ENCODE measurements around the gene NPAS2.

NPAS2 gene

DNA sequence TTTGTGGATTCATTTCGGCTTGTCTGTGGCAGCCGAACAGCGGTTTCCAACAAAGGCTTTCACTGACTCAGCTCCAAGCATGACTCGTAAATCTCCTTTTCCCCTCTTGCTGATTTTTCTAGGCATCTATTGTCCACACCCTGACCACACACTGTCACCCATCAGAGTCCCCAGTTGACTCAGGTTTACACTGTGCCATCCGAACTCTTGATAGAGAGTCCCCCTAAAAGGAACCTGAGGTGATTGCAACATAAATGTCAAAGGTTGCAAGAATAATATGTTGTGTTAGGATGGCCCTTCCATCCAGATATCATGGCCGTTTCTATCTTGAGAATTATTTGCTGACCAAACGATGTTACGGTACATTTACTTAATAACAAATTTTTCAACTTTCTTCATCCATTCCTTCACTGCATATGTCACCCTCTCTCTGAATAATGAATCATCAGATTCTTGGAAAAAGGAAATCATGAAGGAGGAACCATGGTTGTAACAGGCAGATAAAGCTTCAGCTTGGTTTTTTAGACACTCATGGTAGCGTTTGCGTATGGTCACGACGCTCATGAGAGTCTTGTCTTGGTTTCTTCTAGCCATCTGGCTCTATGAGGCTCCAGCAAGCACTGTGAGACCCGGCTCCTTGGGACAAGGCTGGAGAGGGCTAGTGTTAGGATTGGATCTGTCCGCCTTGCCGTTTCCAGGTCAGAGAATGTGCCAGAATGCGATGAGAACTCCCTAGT is 72.1 kb downstream of the NPAS2 start:
- Histone ChIP-seq H3K4me1 (ENCODE audit: low read length) (no peaks in the 10 kb centered on the region), H3K79me2 (ENCODE audit: low read length) (no peaks in the 10 kb centered on the region), H3K4me2 (ENCODE audit: low read depth, low read length) (no peak overlapping the region), H3K9me3 (replicated peaks; ENCODE audit: insufficient read depth, low read length) (no peaks in the 10 kb centered on the region), H3F3A (ENCODE audit: insufficient read depth, low read length) (no peaks in the 10 kb centered on the region), H3K36me3 (replicated peaks; ENCODE audit: insufficient read depth, low read length) (no peaks in the 10 kb centered on the region), H3K4me3 (ENCODE audit: low read length) (no peak overlapping the region), H2AFZ (ENCODE audit: low read length) (no peak overlapping the region), H3K27ac (ENCODE audit: low read length) (no peak overlapping the region), H4K20me1 (ENCODE audit: insufficient read depth, low read length) (no peaks in the 10 kb centered on the region), H3K9me2 (replicated peaks; ENCODE audit: insufficient read depth, low read length) (no peaks in the 10 kb centered on the region), H3K9ac (ENCODE audit: low read length) (no peak overlapping the region), H3K27me3 (replicated peaks; ENCODE audit: insufficient read depth, low read length) (no peaks in the 10 kb centered on the region)
- TF ChIP-seq EZH2phosphoT487 (IDR thresholded peaks at IDR 0.05; ENCODE audit: low read length) (no peak), EZH2 (optimal IDR thresholded peaks at IDR 0.05; ENCODE audit: low read depth, low read length) (no peak)
- TF ChIP-seq, protein P1, sequence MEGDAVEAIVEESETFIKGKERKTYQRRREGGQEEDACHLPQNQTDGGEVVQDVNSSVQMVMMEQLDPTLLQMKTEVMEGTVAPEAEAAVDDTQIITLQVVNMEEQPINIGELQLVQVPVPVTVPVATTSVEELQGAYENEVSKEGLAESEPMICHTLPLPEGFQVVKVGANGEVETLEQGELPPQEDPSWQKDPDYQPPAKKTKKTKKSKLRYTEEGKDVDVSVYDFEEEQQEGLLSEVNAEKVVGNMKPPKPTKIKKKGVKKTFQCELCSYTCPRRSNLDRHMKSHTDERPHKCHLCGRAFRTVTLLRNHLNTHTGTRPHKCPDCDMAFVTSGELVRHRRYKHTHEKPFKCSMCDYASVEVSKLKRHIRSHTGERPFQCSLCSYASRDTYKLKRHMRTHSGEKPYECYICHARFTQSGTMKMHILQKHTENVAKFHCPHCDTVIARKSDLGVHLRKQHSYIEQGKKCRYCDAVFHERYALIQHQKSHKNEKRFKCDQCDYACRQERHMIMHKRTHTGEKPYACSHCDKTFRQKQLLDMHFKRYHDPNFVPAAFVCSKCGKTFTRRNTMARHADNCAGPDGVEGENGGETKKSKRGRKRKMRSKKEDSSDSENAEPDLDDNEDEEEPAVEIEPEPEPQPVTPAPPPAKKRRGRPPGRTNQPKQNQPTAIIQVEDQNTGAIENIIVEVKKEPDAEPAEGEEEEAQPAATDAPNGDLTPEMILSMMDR (IDR thresholded peaks at IDR 0.05; ENCODE audit: low read length) = no peak
- no peak for DNase-seq

DNA sequence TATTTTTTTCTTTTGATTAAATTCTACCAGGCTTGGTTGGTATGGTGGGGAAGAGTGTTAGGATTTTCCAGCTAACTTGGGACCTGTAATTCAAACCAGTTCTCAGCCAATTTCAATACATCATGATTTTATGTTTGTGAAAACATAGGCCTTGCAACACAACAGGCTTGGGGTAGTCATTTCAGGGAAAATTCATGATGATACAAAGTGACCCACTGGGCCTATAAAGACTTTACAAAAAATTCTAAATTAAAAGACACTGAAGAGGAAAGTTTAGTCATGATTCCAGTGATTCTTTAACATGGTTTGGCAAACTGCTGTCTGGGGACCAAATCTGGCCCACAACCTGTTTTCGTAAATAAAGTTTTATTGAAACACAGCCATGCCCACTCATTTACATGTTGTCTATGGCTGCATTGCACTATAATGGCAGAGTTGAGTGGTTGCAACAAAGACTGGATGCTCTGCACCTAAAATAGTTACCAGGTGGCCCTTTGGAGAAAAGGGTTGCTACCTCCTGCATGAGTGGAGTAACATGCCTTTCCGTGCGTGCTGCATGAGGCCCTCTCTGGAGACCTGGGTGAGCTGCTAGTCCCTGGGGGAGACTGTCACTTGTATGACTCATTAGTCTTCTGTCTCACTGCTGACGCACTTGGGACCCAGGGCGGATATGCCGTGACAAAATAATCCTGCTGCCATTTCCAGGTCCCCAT is 73.6 kb downstream of the NPAS2 start:
- TF ChIP-seq EZH2phosphoT487 (IDR thresholded peaks at IDR 0.05; ENCODE audit: low read length) = no peak
- TF ChIP-seq, protein P1 (IDR thresholded peaks at IDR 0.05; ENCODE audit: low read length) = no peak
- TF ChIP-seq EZH2 (optimal IDR thresholded peaks at IDR 0.05; ENCODE audit: low read depth, low read length) = no peak
- H3K9ac ChIP-seq (ENCODE audit: low read length) = no peak overlapping the region
- H3F3A ChIP-seq (ENCODE audit: insufficient read depth, low read length) = no peaks in the 10 kb centered on the region
- no peaks in the 10 kb centered on the region for H3K79me2 ChIP-seq (ENCODE audit: low read length)
- H3K9me3 ChIP-seq (replicated peaks; ENCODE audit: insufficient read depth, low read length) = no peaks in the 10 kb centered on the region
- H3K9me2 ChIP-seq (replicated peaks; ENCODE audit: insufficient read depth, low read length) = no peaks in the 10 kb centered on the region
- H3K36me3 ChIP-seq (replicated peaks; ENCODE audit: insufficient read depth, low read length) = no peaks in the 10 kb centered on the region
- no peak overlapping the region for H2AFZ ChIP-seq (ENCODE audit: low read length)
- no peaks in the 10 kb centered on the region for H3K27me3 ChIP-seq (replicated peaks; ENCODE audit: insufficient read depth, low read length)
- H3K4me3 ChIP-seq (ENCODE audit: low read length) = no peak overlapping the region
- no peaks in the 10 kb centered on the region for H4K20me1 ChIP-seq (ENCODE audit: insufficient read depth, low read length)
- H3K4me2 ChIP-seq (ENCODE audit: low read depth, low read length) = no peak overlapping the region
- no peak for DNase-seq
- no peaks in the 10 kb centered on the region for H3K4me1 ChIP-seq (ENCODE audit: low read length)
- no peak overlapping the region for H3K27ac ChIP-seq (ENCODE audit: low read length)

DNA sequence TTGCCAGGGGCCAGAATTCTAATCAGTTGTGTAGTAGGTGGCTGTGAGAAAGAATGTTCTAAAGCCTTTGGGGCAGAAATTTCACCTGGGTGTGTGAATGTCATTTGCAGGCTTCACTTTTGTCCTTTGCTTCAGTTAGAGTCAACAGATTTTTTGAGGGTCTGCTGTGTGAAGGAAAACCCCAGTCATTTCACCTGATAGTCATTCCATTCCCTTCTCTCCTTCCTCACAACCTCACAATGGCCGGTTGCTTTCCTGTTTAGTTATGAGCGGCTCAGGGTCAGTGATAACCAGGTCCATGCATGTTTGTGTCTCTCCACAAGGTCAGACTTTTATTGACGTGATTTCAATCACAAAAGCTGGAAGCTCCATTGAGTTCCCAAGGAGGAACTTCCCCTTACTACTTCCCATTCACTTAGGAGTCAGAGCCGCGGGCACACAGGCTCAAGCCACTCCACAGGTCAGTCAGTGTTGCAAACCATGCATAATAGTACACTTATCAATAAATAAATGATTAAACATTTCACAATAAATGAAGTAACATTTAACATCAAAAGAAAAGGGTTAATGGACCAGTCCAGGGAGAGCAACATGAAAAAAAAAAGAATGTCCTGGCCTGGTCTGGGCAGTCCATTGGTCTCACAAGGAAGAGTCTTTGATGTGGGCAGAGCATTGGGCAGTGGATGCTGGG is 74.3 kb downstream of the NPAS2 start:
- Histone ChIP-seq H3K9ac (ENCODE audit: low read length) (no peak overlapping the region), H3F3A (ENCODE audit: insufficient read depth, low read length) (no peaks in the 10 kb centered on the region), H3K4me3 (ENCODE audit: low read length) (no peak overlapping the region), H3K4me2 (ENCODE audit: low read depth, low read length) (no peak overlapping the region), H2AFZ (ENCODE audit: low read length) (no peak overlapping the region), H4K20me1 (ENCODE audit: insufficient read depth, low read length) (no peaks in the 10 kb centered on the region), H3K27ac (ENCODE audit: low read length) (no peak overlapping the region), H3K27me3 (replicated peaks; ENCODE audit: insufficient read depth, low read length) (no peaks in the 10 kb centered on the region), H3K4me1 (ENCODE audit: low read length) (no peaks in the 10 kb centered on the region), H3K36me3 (replicated peaks; ENCODE audit: insufficient read depth, low read length) (no peaks in the 10 kb centered on the region), H3K79me2 (ENCODE audit: low read length) (no peaks in the 10 kb centered on the region), H3K9me3 (replicated peaks; ENCODE audit: insufficient read depth, low read length) (no peaks in the 10 kb centered on the region), H3K9me2 (replicated peaks; ENCODE audit: insufficient read depth, low read length) (no peaks in the 10 kb centered on the region)
- TF ChIP-seq EZH2phosphoT487 (IDR thresholded peaks at IDR 0.05; ENCODE audit: low read length) = no peak
- TF ChIP-seq, protein P1 (IDR thresholded peaks at IDR 0.05; ENCODE audit: low read length) = no peak
- no peak for TF ChIP-seq EZH2 (optimal IDR thresholded peaks at IDR 0.05; ENCODE audit: low read depth, low read length)
- DNase-seq = no peak

All from MM.1S (cell line).